LNCaP clone FGC (cell line): ENCODE measurements around the gene RABGAP1L.

Experiments used
- DNase-seq: peaks from one replicate; pipeline ENCODE4 v3.0.0-alpha.2; 2011; ENCODE audit warnings: low read depth
- H3K4me3 ChIP-seq: 2 replicates; pipeline ENCODE4 v1.5.1; 2011; ENCODE audit warnings: mild to moderate bottlenecking, low read depth, low read length, control low read depth
- TF ChIP-seq, protein P1 (sequence below): IDR thresholded peaks from 2 replicates; pipeline ENCODE4 v1.5.1; 2012; ENCODE audit warnings: mild to moderate bottlenecking; ENCODE audit not compliant: control insufficient read depth, insufficient read depth; ENCODE audit errors: extremely low read depth

RABGAP1L gene

GRCh38 chr1:174217248-174217647 lies 57.9 kb downstream of the RABGAP1L start:
- TF ChIP-seq, protein P1, sequence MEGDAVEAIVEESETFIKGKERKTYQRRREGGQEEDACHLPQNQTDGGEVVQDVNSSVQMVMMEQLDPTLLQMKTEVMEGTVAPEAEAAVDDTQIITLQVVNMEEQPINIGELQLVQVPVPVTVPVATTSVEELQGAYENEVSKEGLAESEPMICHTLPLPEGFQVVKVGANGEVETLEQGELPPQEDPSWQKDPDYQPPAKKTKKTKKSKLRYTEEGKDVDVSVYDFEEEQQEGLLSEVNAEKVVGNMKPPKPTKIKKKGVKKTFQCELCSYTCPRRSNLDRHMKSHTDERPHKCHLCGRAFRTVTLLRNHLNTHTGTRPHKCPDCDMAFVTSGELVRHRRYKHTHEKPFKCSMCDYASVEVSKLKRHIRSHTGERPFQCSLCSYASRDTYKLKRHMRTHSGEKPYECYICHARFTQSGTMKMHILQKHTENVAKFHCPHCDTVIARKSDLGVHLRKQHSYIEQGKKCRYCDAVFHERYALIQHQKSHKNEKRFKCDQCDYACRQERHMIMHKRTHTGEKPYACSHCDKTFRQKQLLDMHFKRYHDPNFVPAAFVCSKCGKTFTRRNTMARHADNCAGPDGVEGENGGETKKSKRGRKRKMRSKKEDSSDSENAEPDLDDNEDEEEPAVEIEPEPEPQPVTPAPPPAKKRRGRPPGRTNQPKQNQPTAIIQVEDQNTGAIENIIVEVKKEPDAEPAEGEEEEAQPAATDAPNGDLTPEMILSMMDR, result no peak
- DNase-seq, result no peak
- no peak overlapping the region for H3K4me3 ChIP-seq

- TF ChIP-seq, protein P1, result peak; percentile 77
- DNase-seq, result peak; percentile 46
- H3K4me3 ChIP-seq, result peak overlapping the region; percentile 7
Observed at GRCh38 chr1:174217787-174218574, 58.7 kb downstream of the RABGAP1L start.

DNA sequence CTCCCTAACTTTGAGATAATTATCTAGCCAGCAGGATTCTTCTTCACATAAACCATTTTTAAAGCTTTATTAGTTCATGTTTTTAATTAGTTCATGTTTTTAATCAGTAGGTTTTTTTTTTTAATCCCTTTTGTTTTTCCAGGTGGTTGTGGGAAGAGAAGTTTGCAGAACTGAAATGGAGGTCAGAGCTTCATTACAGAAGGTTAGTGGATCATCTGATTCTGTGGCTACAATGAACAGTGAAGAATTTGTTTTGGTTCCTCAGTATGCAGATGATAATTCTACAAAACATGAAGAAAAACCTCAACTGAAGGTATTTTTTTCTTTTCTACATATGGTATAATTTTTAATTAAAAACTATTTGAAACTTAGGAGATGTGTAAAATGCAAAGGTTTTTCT lies 59.7 kb downstream of the RABGAP1L start:
- TF ChIP-seq, protein P1, result no peak
- H3K4me3 ChIP-seq, result no peak overlapping the region
- no peak for DNase-seq

DNA sequence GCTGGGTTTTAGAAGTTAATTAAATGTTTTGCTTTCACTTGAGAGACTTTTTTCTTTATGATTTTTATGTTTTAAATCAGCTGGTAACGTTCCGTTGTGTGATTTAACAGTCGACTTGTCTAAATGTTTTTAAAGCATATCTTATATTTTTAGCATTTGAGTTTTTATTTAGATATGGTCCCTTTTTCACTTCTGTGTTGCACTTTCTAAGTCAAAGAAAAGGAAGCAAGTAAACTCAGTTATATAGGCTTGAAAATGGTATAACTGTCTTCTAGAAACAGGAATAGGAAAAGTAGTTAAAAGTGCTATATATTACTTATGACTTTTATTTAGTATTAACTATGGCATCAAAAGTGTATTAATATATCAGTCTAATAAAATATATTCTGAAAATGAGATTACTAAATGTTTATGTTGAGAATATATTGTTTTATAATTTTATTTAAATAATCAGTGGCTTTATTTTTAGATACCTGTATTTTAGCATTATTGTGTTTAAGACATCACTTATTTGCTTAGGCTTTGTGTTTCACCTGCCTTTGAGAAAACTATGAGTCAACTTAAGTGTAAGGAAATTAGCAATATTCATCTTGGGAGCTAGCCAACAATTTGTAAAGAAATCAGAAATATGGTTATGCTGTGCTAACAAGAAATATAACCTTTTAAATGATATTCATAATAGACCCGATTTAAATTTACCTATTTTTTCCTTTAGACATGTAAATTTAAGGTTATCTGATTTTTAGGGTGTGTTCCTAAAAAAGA lies 60.5 kb downstream of the RABGAP1L start:
- TF ChIP-seq, protein P1, result no peak
- no peak for DNase-seq
- no peak overlapping the region for H3K4me3 ChIP-seq

- no peak for DNase-seq
Observed at GRCh38 chr1:174221681-174222080, 62.4 kb downstream of the RABGAP1L start.

DNA sequence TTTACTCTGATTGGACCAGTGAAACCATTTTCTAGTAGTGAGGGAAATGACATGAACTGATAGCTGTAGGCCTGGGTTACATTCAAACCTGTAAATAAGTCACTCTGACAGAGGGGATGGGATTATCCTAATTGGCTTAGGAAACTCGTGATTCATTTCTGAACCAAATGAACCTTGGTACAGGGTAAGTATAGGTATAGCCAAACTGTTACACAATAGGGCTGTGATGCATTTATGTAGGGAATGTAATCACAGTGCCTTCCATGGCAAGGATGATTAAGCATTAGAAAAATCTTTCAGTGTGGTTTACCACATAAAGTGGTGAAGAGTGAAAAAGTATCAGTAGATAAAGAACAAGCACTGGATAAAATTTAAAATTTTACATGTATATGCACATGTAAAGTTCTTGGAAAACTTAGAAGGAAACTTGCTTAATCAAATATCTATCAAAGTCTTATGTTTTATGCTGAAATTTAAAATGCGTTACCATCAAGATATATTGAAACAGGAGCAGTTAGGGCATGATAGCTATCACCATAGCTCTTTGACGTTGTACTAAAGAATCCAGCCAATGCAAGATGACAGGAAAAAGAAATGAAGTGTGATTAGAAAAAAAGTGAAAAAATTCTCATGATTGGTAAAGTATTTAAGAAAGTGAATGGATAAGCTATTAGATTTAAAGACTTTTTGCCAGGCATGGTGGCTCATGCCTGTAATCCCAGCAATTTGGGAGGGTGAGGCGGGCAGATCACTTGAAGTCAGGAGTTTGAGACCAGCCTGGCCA lies 63.0 kb downstream of the RABGAP1L start:
- DNase-seq, result no peak
- TF ChIP-seq, protein P1, result no peak
- no peak overlapping the region for H3K4me3 ChIP-seq

More at GRCh38 chr1:174221681-174222080, 62.4 kb downstream of the RABGAP1L start:
- H3K4me3 ChIP-seq, result no peak overlapping the region
- TF ChIP-seq, protein P1, result no peak
